HepG2 (cell line): ENCODE data around the gene TAGLN2. TPM values are rescaled to one million over a fixed set of nuclear protein-coding genes. Genes with fewer than 3 reads are reported as not detected.
A peak's percentile ranks its signal among the peaks of the same experiment; 100 is the strongest.

Source experiments
- ATF2 ChIP-seq: sonication (generic); formaldehyde crosslinking; IDR thresholded peaks from 2 replicates; pipeline ENCODE4 v1.4.0; 2020; ENCODE audit warnings: missing genetic modification reagents
- GPN1 ChIP-seq: sonication (generic); formaldehyde crosslinking; IDR thresholded peaks from 2 replicates; pipeline ENCODE4 v1.5.1; 2020; ENCODE audit warnings: missing genetic modification reagents, borderline replicate concordance
- MEIS1 ChIP-seq: sonication (generic); formaldehyde crosslinking; IDR thresholded peaks from 2 replicates; pipeline ENCODE4 v1.9.0; 2021; ENCODE audit warnings: mild to moderate bottlenecking, missing genetic modification reagents, moderate library complexity, borderline replicate concordance
- MTF2 ChIP-seq: sonication (generic); formaldehyde crosslinking; IDR thresholded peaks from 2 replicates; pipeline ENCODE4 v1.5.0; 2020; ENCODE audit warnings: missing genetic modification reagents, borderline replicate concordance
- NCOA5 ChIP-seq: sonication (generic); formaldehyde crosslinking; IDR thresholded peaks from 2 replicates; pipeline ENCODE4 v1.4.0; 2020; ENCODE audit warnings: missing genetic modification reagents
- RERE ChIP-seq: IDR thresholded peaks from 2 replicates; pipeline ENCODE4 v1.6.1; 2016; ENCODE audit warnings: low read depth, missing genetic modification reagents, missing compliant biosample characterization
- SKIL ChIP-seq: sonication (generic); formaldehyde crosslinking; IDR thresholded peaks from 2 replicates; pipeline ENCODE4 v1.8.0; 2022; ENCODE audit warnings: missing genetic modification reagents, mild to moderate bottlenecking, moderate library complexity, borderline replicate concordance
- SOX5 ChIP-seq: IDR thresholded peaks from 2 replicates; pipeline ENCODE4 v1.6.1; 2016; ENCODE audit warnings: borderline replicate concordance
- TCF7L2 ChIP-seq: IDR thresholded peaks from 2 replicates; pipeline ENCODE4 v1.6.1; 2011; ENCODE audit warnings: mild to moderate bottlenecking, low read depth, low read length, moderate library complexity
- TGIF2 ChIP-seq: IDR thresholded peaks from 2 replicates; pipeline ENCODE4 v1.6.1; 2016; ENCODE audit warnings: control low read depth, missing compliant biosample characterization
- ZBTB49 ChIP-seq: sonication (generic); formaldehyde crosslinking; IDR thresholded peaks from 2 replicates; pipeline ENCODE4 v1.4.0; 2020; ENCODE audit warnings: missing genetic modification reagents, borderline replicate concordance
- ZFP37 ChIP-seq: sonication (generic); formaldehyde crosslinking; IDR thresholded peaks from 2 replicates; pipeline ENCODE4 v1.4.0; 2020; ENCODE audit warnings: missing genetic modification reagents, borderline replicate concordance
- ZHX1 ChIP-seq: sonication (generic); formaldehyde crosslinking; IDR thresholded peaks from 2 replicates; pipeline ENCODE4 v1.8.1; 2022; ENCODE audit warnings: low read depth, mild to moderate bottlenecking, missing genetic modification reagents
- ZNF263 ChIP-seq: sonication (generic); formaldehyde crosslinking; IDR thresholded peaks from 2 replicates; pipeline ENCODE4 v1.4.0; 2020; ENCODE audit warnings: missing genetic modification reagents
- ZSCAN12 ChIP-seq: sonication (generic); formaldehyde crosslinking; IDR thresholded peaks from 2 replicates; pipeline ENCODE4 v1.9.0; 2021; ENCODE audit warnings: mild to moderate bottlenecking, missing genetic modification reagents
- polyA plus RNA-seq, 8 experiments: library from polyadenylated mRNA; depleted of rRNA in 3 of 8; stranded (reverse) in 7 of 8; unstranded in 1 of 8; fragments of >200 nt; fragmentation: Illumina TruSeq in 4 of 8; extraction: Trizol in 4 of 8; gene quantifications; 2 replicates each; pipeline versions ENCODE4 v1.2.1 to v1.2.3, GENCODE V29; 2011 to 2016; ENCODE audit warnings: low read depth in 4 of 8, missing spikeins in 1 of 8, mixed read lengths in 1 of 8; ENCODE audit not compliant: insufficient read depth in 1 of 8
- total RNA-seq, 5 experiments: library from RNA; depleted of rRNA; stranded (reverse); fragments of >200 nt; fragmentation: Illumina TruSeq; extraction: Trizol; gene quantifications; 2 replicates each; pipeline ENCODE4 v1.2.3, GENCODE V29; 2016; ENCODE audit warnings: low read depth in 1 of 5

The TAGLN2 gene
- total and polyA plus RNA-seq, 2 of the 13 experiments (the other 11 are each of a cell fraction or from before 2014, with no cell fraction given) = 6.7 to 17.2 TPM

GRCh38 chr1:159970932-159971342 is 45.6 kb upstream of the TAGLN2 start (continued):
- TF ChIP-seq ZHX1 (CRISPR knock-in tag) = no peak
- peak; percentile 53; the same call in 1 of the 2 replicates for TF ChIP-seq SKIL (CRISPR knock-in tag)
- TF ChIP-seq ZFP37 (CRISPR knock-in tag) = no peak
- no peak for TF ChIP-seq GPN1
- no peak for TF ChIP-seq MTF2
- no peak for TF ChIP-seq ZSCAN12 (CRISPR knock-in tag)
- TF ChIP-seq TGIF2 (CRISPR knock-in tag) = peak; percentile 94
- no peak for TF ChIP-seq TCF7L2
- TF ChIP-seq SOX5 (CRISPR knock-in tag) = peak; percentile 92
- TF ChIP-seq MEIS1 (CRISPR knock-in tag) = peak; percentile 95; the same call in 1 of the 2 replicates
- TF ChIP-seq ZNF263 (CRISPR knock-in tag) = no peak
- TF ChIP-seq ZBTB49 (CRISPR knock-in tag) = no peak
- peak; percentile 57; the same call in 1 of the 2 replicates for TF ChIP-seq ATF2 (CRISPR knock-in tag)
- no peak for TF ChIP-seq NCOA5 (CRISPR knock-in tag)
- peak; percentile 71; the same call in 1 of the 2 replicates for TF ChIP-seq RERE (CRISPR knock-in tag)
